ENCODE data around the gene FBN2.

FBN2 gene

DNA sequence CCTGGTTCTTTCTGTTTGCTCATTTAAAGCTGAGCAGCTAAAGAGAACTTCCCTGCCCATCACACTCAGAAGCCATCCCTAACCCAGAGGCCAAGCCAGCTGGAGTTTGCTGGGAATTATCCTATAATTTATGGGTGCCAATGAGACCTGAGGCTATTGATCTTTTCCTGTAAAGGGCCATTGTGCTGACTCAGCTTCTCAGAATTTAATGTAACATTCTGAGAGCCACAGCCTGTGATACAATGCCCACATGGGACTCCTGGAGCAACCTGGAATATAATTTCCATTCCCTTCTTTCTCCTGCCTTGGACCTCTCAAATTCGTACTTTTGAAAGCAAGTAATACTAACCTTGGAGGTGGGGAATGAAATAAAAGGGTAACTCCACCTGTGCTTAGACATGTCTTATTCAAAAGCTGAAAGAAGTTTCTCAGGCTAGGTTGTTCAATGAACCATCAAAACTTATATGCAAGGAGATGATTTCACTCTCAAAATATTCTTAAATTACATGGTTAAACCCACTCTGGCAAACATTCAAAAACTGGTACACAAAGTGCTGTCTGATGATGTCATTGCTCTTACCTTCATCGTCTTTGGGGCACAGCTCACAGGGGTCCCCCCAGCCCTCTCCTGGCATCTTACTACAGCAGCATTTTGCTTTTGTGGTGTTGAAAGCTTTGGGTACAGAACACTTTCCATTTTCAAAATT lies 247.7 kb downstream of the FBN2 start:
- no peak overlapping the region for H3K4me3 ChIP-seq (ENCODE audit: low read depth in 1 of 2, low read length in 2 of 2)
- H3K9ac ChIP-seq (ENCODE audit: low read length) = no peak overlapping the region
- H3K36me3 ChIP-seq (ENCODE audit: insufficient read depth, low read length) = no peaks in the 10 kb centered on the region
- no peaks in the 10 kb centered on the region for H3K27me3 ChIP-seq (ENCODE audit: control insufficient read depth in 1 of 2, insufficient read depth in 2 of 2, low read length in 2 of 2)
- H3K27ac ChIP-seq (ENCODE audit: low read depth, low read length) = no peak overlapping the region
- H3K4me1 ChIP-seq (ENCODE audit: insufficient read depth, low read length) = no peaks in the 10 kb centered on the region
- H3K9me3 ChIP-seq (ENCODE audit: low read length) = no peaks in the 10 kb centered on the region

DNA sequence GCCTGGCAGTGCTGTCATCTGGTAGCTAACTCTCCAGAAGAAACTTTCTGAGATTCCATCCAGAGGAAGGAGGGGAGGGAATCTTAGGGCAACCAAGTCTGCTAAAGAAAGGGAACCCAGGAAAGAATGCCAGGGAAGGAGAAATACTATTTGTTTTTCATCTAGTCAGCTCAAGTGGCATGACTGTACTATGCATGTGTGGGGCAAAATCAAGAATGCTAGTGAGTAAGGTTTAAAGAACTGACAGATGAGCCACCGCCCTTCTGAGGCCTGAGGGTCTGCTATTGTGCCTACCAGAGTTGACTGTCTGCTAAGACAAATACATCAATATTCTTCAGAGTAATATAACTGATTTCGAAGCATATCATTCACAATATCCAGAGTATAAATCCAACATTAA lies 250.3 kb downstream of the FBN2 start:
- Histone ChIP-seq H3K27ac (ENCODE audit: low read depth, low read length) (no peak overlapping the region), H3K4me1 (ENCODE audit: insufficient read depth, low read length) (no peaks in the 10 kb centered on the region), H3K4me3 (ENCODE audit: low read depth in 1 of 2, low read length in 2 of 2) (no peak overlapping the region), H3K27me3 (ENCODE audit: control insufficient read depth in 1 of 2, insufficient read depth in 2 of 2, low read length in 2 of 2) (no peaks in the 10 kb centered on the region), H3K9me3 (ENCODE audit: low read length) (no peaks in the 10 kb centered on the region), H3K36me3 (ENCODE audit: insufficient read depth, low read length) (no peaks in the 10 kb centered on the region), H3K9ac (ENCODE audit: low read length) (no peak overlapping the region)

DNA sequence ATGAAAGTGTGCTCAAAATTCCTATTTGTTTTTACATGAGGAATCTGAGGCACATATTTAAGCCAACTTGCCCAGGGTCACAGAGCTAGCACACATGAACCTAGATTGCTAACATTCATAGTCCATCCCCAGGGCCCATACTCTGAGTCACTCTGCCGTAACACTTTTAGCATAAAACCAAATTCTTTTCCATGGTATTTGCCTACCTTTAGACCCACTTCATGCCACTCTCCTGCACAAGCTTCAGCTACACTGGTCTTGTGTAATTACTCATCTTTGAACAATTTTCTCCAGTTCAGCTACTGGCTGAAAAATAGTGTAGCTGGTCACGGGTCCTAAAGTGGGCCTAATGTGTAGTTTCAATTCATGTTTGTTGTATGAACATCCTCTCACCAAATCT lies 253.8 kb downstream of the FBN2 start:
- H3K27ac ChIP-seq (ENCODE audit: low read depth, low read length) = no peak overlapping the region
- H3K4me3 ChIP-seq (ENCODE audit: low read depth in 1 of 2, low read length in 2 of 2) = no peak overlapping the region
- no peaks in the 10 kb centered on the region for H3K4me1 ChIP-seq (ENCODE audit: insufficient read depth, low read length)
- no peaks in the 10 kb centered on the region for H3K36me3 ChIP-seq (ENCODE audit: insufficient read depth, low read length)
- H3K27me3 ChIP-seq (ENCODE audit: control insufficient read depth in 1 of 2, insufficient read depth in 2 of 2, low read length in 2 of 2) = no peaks in the 10 kb centered on the region
- no peaks in the 10 kb centered on the region for H3K9me3 ChIP-seq (ENCODE audit: low read length)
- H3K9ac ChIP-seq (ENCODE audit: low read length) = no peak overlapping the region

DNA sequence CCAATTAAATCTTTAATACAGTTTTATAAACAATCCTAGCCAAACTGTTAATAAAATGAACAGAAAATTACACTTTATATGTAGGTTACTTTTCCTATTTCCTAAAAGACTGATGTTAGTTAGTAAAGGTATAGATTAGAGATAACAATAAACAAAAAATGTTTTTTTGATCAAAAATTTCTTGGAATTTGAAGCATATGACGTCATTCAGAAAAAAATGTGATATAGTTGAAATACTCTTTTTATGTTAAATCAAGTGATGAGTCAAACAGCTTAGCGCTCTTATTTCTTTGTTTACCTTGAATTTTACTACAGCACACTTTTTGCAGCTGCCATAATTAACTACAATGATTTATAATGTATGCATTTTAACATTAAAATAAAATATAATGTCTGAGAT lies 258.7 kb downstream of the FBN2 start:
- no peak overlapping the region for H3K27ac ChIP-seq (ENCODE audit: low read depth, low read length)
- no peaks in the 10 kb centered on the region for H3K27me3 ChIP-seq (ENCODE audit: control insufficient read depth in 1 of 2, insufficient read depth in 2 of 2, low read length in 2 of 2)
- H3K36me3 ChIP-seq (ENCODE audit: insufficient read depth, low read length) = no peaks in the 10 kb centered on the region

DNA sequence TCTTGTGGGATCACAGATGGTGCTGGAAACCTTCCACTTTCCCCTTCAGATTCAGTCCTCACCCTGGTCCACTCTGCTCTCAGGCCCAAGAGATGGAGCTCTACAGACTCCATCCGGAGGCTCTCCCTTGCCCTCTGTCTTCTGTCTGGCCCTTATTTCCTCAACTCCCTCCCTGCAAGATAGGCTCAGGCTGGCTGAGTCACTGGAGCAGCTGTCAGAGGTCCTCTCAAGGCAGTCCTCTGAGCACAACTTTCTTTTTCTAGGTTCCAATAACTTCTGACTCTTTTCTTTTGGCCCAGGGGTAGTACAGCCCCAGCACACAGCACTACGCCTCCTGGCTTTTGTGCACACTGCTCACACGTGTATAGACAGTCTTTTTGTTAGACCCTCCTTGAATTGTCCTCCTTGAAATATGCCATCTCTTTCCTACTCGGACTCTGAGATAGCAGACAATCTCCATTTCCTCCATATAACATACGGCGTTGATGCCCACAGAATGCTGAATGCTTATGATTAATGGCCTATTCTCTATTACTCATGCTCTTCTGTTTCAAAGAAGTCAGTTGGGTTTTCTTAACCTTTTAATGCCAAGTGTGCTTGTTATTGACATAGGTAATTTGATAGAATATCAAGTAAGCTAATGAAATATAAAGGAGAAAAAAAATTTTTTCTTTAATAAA lies 261.4 kb downstream of the FBN2 start:
- no peaks in the 10 kb centered on the region for H3K27me3 ChIP-seq (ENCODE audit: control insufficient read depth in 1 of 2, insufficient read depth in 2 of 2, low read length in 2 of 2)
- no peaks in the 10 kb centered on the region for H3K9me3 ChIP-seq (ENCODE audit: low read length)
- no peak overlapping the region for H3K9ac ChIP-seq (ENCODE audit: low read length)
- H3K36me3 ChIP-seq (ENCODE audit: insufficient read depth, low read length) = no peaks in the 10 kb centered on the region
- no peaks in the 10 kb centered on the region for H3K4me1 ChIP-seq (ENCODE audit: insufficient read depth, low read length)
- H3K4me3 ChIP-seq (ENCODE audit: low read depth in 1 of 2, low read length in 2 of 2) = no peak overlapping the region
- H3K27ac ChIP-seq (ENCODE audit: low read depth, low read length) = no peak overlapping the region

More for the DNA sequence above, 258.7 kb downstream of the FBN2 start:
- Histone ChIP-seq H3K4me1 (ENCODE audit: insufficient read depth, low read length) (no peaks in the 10 kb centered on the region), H3K9me3 (ENCODE audit: low read length) (no peaks in the 10 kb centered on the region), H3K9ac (ENCODE audit: low read length) (no peak overlapping the region), H3K4me3 (ENCODE audit: low read depth in 1 of 2, low read length in 2 of 2) (no peak overlapping the region)

DNA sequence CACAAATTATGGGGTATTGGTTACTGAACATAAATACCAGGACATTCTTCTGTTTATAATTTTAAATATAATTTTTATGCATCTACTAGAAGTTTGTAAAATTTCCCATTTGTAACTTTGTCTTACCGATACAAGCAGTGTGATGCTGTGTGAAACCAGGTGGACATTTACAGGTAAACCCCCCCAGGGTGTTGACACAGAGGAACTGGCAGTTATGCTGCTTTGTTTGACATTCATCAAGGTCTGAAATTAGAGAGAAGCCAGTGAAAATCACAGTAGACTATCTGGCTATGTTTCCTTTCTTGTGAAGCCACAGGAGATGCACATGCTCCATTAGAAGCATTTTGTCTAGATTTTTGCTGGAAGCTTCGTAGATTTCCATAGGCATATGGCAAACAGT lies 263.6 kb downstream of the FBN2 start:
- no peak overlapping the region for H3K9ac ChIP-seq (ENCODE audit: low read length)
- H3K27ac ChIP-seq (ENCODE audit: low read depth, low read length) = no peak overlapping the region
- H3K9me3 ChIP-seq (ENCODE audit: low read length) = no peaks in the 10 kb centered on the region
- no peaks in the 10 kb centered on the region for H3K4me1 ChIP-seq (ENCODE audit: insufficient read depth, low read length)
- H3K27me3 ChIP-seq (ENCODE audit: control insufficient read depth in 1 of 2, insufficient read depth in 2 of 2, low read length in 2 of 2) = no peaks in the 10 kb centered on the region
- H3K36me3 ChIP-seq (ENCODE audit: insufficient read depth, low read length) = no peaks in the 10 kb centered on the region
- no peak overlapping the region for H3K4me3 ChIP-seq (ENCODE audit: low read depth in 1 of 2, low read length in 2 of 2)

DNA sequence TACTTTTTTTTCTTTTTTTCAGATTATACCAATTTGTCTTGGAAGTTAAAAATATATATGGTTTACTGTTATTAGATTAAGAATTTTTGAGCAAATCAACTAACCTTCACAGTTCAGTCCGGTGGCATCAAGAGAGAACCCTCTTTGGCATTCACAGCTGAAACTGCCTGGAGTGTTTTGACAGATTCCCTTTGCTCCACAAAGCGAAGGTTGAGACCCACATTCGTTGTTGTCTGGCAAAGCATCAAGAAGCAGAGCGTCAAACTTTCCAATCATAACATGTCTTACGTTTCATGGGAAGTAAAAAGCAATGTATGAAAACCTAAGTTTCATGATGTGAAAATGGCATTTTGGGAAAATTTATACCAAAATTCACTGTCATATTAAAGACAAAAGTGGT lies 264.3 kb downstream of the FBN2 start:
- Histone ChIP-seq H3K27me3 (ENCODE audit: control insufficient read depth in 1 of 2, insufficient read depth in 2 of 2, low read length in 2 of 2) (no peaks in the 10 kb centered on the region), H3K4me1 (ENCODE audit: insufficient read depth, low read length) (no peaks in the 10 kb centered on the region), H3K9ac (ENCODE audit: low read length) (no peak overlapping the region), H3K4me3 (ENCODE audit: low read depth in 1 of 2, low read length in 2 of 2) (no peak overlapping the region), H3K27ac (ENCODE audit: low read depth, low read length) (no peak overlapping the region), H3K36me3 (ENCODE audit: insufficient read depth, low read length) (no peaks in the 10 kb centered on the region), H3K9me3 (ENCODE audit: low read length) (no peaks in the 10 kb centered on the region)

DNA sequence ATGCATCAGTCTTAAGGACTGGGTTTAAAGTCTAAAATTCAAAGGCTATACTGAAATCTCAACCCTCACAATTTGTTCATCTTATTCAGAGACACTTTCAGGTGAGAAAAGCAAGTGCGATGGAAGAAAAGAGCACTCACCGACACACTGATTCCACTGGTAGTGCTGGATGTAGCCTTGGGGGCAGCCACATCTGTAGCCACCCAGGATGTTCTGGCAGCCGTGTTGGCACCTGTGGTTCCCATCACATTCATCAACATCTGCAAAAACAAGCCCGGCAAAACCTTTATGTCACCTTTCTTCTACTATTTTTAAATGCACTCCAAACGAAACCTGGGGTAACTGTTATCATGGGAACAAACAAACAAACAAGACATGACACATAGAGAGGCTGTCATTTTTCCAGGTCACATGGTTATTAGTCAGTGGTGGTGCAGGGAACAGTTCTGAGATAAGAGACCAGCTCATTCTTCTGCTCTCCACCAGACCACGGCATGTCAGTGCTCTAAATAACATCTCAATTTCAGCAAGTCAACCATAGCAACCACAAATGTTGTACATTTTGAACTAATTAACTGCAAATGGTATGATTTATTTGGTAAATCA lies 266.1 kb downstream of the FBN2 start:
- Histone ChIP-seq H3K4me3 (ENCODE audit: low read depth in 1 of 2, low read length in 2 of 2) (no peak overlapping the region), H3K27ac (ENCODE audit: low read depth, low read length) (no peak overlapping the region)

DNA sequence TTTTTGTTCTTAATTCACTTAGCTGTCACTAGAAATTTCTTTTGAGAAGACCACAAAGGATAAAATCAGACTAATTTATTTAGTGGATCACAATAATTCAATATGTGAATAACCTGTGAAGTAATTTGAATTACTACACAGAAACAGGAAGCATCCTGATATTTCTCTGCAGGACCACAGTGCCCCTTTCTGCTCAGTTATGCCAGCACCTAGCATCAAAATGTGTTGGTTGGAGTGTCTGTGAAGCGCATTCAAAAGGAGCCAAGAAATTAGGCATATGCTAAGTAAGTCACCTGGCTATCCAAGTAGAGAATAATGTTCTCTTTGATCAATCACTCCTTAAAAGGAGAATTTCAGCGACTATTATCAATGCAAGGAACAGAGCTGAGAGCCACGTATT lies 267.0 kb downstream of the FBN2 start:
- H3K36me3 ChIP-seq (ENCODE audit: insufficient read depth, low read length) = no peaks in the 10 kb centered on the region
- H3K27ac ChIP-seq (ENCODE audit: low read depth, low read length) = no peak overlapping the region
- no peaks in the 10 kb centered on the region for H3K9me3 ChIP-seq (ENCODE audit: low read length)
- H3K9ac ChIP-seq (ENCODE audit: low read length) = no peak overlapping the region
- no peaks in the 10 kb centered on the region for H3K27me3 ChIP-seq (ENCODE audit: control insufficient read depth in 1 of 2, insufficient read depth in 2 of 2, low read length in 2 of 2)
- no peaks in the 10 kb centered on the region for H3K4me1 ChIP-seq (ENCODE audit: insufficient read depth, low read length)
- no peak overlapping the region for H3K4me3 ChIP-seq (ENCODE audit: low read depth in 1 of 2, low read length in 2 of 2)

More for the DNA sequence above, 266.1 kb downstream of the FBN2 start:
- Histone ChIP-seq H3K36me3 (ENCODE audit: insufficient read depth, low read length) (no peaks in the 10 kb centered on the region), H3K4me1 (ENCODE audit: insufficient read depth, low read length) (no peaks in the 10 kb centered on the region), H3K9ac (ENCODE audit: low read length) (no peak overlapping the region), H3K27me3 (ENCODE audit: control insufficient read depth in 1 of 2, insufficient read depth in 2 of 2, low read length in 2 of 2) (no peaks in the 10 kb centered on the region), H3K9me3 (ENCODE audit: low read length) (no peaks in the 10 kb centered on the region)

DNA sequence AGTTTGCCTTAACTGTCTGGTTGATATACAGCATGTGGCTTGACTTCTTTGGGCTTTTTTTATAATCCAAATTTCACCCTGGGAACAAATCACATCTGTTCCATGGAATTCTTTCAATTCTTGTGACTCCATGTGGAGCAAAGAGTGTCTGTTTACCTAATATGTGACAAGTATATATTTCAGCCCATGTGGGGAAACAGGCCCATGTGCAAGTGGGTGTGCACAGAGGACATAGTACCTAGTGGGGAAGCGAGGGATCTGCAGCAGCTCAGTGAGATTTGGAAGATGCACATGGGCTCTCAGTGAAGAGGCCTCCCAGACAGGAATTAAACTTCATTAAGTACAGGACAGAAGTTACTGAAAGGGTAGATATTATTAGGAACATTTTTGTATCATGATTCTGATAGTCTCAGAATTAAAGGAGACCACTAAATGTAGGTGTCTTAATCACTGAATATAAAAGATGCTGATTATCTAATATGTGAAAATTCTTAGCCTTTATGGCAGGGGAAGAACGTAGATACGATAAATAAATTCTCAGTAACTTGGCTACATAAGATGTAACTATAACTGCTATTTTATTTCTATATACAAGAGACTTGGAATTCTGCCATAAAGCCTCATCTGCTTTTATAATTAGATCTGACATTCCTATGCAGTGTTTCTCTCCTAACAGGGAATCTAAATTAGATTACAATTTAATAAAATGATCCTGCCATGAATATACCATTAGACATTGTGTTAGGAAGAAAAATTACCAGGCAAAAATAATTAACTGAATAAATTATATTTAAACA lies 273.3 kb downstream of the FBN2 start:
- peaks cover 11% of the 10 kb centered on the region for H3K4me1 ChIP-seq (ENCODE audit: insufficient read depth, low read length)
- no peak overlapping the region for H3K4me3 ChIP-seq (ENCODE audit: low read depth in 1 of 2, low read length in 2 of 2)
- no peak overlapping the region for H3K27ac ChIP-seq (ENCODE audit: low read depth, low read length)
- H3K36me3 ChIP-seq (ENCODE audit: insufficient read depth, low read length) = no peaks in the 10 kb centered on the region
- H3K9ac ChIP-seq (ENCODE audit: low read length) = no peak overlapping the region
- no peaks in the 10 kb centered on the region for H3K27me3 ChIP-seq (ENCODE audit: control insufficient read depth in 1 of 2, insufficient read depth in 2 of 2, low read length in 2 of 2)
- no peaks in the 10 kb centered on the region for H3K9me3 ChIP-seq (ENCODE audit: low read length)

DNA sequence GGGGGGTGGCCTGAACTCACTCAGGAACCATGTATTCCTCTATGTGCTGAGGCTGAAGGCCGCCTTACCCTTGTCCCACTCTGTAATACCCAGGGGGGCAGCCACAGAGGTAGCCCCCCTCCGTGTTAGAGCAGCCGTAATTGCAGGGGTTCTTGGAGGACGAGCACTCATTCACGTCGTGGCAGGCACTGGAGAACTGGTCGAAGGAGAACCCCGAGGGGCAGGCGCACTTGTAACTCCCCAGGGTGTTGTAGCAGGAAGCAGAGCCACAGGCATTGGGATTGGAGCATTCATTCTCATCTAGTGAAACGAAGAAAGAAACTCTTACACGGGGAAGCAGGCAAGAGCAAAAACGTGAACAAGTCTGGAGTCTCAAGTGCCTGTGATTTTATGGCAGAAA lies 274.7 kb downstream of the FBN2 start:
- no peaks in the 10 kb centered on the region for H3K27me3 ChIP-seq (ENCODE audit: control insufficient read depth in 1 of 2, insufficient read depth in 2 of 2, low read length in 2 of 2)
- H3K36me3 ChIP-seq (ENCODE audit: insufficient read depth, low read length) = no peaks in the 10 kb centered on the region
- no peak overlapping the region for H3K27ac ChIP-seq (ENCODE audit: low read depth, low read length)
- no peaks in the 10 kb centered on the region for H3K9me3 ChIP-seq (ENCODE audit: low read length)
- no peak overlapping the region for H3K4me3 ChIP-seq (ENCODE audit: low read depth in 1 of 2, low read length in 2 of 2)
- peaks cover 11% of the 10 kb centered on the region for H3K4me1 ChIP-seq (ENCODE audit: insufficient read depth, low read length)
- H3K9ac ChIP-seq (ENCODE audit: low read length) = no peak overlapping the region
